HG02938 (cell line): ENCODE measurements around the gene GRID2.

ENCODE experiments used
- ATAC-seq: cut with Tn5 transposase; IDR thresholded peaks from one replicate; pipeline ENCODE4 v1.9.1; 2021; ENCODE audit warnings: mild to moderate bottlenecking, moderate library complexity; ENCODE audit not compliant: unreplicated experiment

The GRID2 gene

GRCh38 chr4:93179044-93179443 is 875.3 kb downstream of the GRID2 start:
- no peak for ATAC-seq

DNA sequence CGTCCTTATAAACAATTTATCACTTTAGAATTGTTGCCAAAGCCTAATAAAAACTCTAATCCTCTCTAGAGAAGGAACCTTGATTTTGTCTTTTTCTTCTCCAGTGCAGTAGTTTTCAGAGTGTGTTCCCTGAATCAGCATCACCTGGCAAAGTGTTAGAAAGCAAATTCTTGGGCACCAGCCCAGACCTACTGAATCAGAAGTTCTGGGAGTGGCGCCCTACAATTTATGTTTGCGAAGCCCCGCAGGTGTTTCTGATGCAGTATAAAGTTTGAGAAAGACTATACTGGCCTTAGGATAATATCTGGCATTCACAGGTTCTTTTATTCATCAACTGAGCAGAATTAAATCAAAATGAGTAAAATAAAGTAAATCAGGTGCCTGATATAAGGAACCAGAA is 879.0 kb downstream of the GRID2 start:
- no peak for ATAC-seq

GRCh38 chr4:93183576-93183975 is 879.8 kb downstream of the GRID2 start:
- no peak for ATAC-seq

DNA sequence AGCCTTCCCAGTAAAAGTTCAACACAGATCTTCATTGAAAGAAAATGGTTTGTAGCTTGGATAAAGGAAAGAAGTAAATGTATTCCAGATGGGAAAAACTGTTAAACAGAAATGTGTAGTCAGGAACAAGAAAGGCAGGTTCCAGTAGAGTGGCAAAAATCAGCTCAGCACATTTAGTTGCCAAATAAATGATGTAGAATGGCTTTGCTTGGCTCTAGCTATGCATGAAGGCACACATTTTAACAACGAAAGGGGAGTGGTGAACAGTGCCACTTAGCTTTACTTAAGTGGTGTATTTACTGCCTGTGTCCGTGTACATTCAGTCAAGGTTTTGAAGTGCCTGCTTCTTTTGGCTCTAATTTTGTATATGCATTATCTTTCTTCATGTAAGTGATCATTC is 880.3 kb downstream of the GRID2 start:
- no peak for ATAC-seq

- no peak for ATAC-seq
Measured at GRCh38 chr4:93186846-93187245, 883.1 kb downstream of the GRID2 start.

GRCh38 chr4:93187466-93187865 is 883.7 kb downstream of the GRID2 start:
- no peak for ATAC-seq

- ATAC-seq: no peak
Measured at GRCh38 chr4:93187892-93188291, 884.1 kb downstream of the GRID2 start.

GRCh38 chr4:93199492-93199891 is 895.7 kb downstream of the GRID2 start:
- no peak for ATAC-seq

- ATAC-seq: no peak
Measured at GRCh38 chr4:93201471-93202096, 897.8 kb downstream of the GRID2 start.

- no peak for ATAC-seq
Measured at GRCh38 chr4:93203708-93204107, 899.9 kb downstream of the GRID2 start.

DNA sequence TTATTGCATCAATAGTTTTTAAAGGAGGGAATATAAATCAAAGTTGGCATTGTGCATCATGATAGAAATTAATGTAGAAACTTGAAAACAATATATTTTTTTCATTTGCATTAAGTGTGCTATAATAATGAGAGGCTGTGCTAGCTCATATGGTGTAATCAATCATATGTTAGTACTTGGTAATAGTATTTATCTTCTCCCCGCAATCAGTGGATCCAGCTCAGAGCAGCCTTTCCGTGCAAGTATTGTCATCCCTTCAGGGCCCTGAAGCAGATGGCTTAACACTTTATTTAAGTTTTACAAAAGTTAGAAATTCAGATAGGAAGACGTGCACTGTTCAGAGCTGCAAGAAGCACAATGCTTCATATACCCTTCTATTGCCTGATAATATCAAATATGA is 908.5 kb downstream of the GRID2 start:
- ATAC-seq: no peak

DNA sequence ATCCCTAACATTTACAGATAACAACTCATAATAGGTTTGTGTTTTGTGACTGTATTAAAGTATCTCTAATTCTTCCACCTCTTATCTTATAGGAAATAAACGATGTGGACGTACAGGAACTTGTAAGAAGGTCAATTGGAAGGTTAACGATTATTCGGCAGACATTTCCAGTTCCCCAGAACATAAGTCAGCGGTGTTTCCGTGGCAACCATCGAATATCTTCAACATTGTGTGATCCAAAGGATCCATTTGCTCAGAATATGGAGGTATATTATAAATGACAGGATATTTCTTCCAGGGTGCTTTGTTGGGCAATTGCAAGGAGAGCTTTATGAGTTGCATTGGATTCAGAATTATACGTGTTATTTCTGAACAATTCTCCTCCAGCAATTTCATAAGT is 912.9 kb downstream of the GRID2 start:
- no peak for ATAC-seq

GRCh38 chr4:93217431-93217830 is 913.7 kb downstream of the GRID2 start:
- no peak for ATAC-seq

- ATAC-seq: no peak
Measured at GRCh38 chr4:93221771-93222170, 918.0 kb downstream of the GRID2 start.

DNA sequence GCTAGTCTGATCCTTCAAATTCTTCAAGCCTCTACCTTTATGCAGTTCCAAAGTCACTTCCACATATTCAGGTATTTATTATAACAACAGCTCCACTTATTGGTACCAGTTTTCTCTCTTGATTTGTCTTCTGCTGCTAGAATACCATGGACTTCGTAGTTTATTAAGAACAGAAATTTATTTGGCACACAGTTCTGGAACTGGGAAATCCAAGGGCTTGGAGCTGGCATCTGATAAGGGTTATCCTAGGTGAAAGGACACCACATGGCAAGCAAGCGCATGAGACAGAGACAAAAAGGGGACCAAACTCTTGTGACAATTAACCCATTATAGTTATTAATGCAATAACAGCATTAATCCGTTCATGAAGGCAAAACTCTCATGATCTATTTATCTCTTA is 924.3 kb downstream of the GRID2 start:
- ATAC-seq: no peak

- ATAC-seq: no peak
Measured at GRCh38 chr4:93232883-93233282, 929.1 kb downstream of the GRID2 start.

DNA sequence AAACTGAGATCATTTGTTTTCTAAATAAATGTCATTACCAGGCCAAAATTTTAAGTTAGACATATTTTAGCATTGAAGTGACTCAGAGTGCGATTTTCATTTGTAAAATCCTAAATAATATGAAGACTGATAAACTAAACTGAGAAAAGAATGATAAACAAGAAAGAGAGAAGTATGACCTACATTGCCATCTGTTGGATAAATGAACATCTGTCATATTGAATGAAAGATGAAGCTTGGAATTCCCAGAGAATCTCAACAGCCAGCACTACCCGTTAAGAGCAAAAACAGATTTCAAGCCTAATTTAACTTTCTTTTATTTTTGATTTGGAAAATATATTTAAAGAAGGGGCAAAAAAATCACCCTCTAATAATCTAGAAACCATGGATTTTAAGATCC is 933.8 kb downstream of the GRID2 start:
- no peak for ATAC-seq

DNA sequence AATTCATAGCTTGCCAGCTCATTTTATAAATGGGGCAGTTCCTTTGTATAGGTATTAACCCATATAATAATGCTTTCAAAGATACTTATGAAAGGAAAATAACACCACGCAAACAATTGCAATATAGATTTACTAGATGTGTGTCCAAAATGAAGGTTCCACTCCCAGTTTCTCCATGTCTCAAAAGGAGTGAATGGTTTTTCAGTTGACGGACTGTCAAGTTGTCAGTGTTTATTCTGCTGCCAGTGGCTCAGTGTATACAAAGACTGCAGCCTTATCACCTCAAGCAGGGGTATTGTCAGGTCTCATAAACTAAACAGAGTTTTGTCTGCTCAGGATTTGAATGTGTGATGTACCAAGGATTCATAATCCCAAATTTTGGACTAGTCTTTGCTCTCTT is 939.5 kb downstream of the GRID2 start:
- ATAC-seq: no peak

GRCh38 chr4:93261207-93261606 is 957.4 kb downstream of the GRID2 start:
- no peak for ATAC-seq

DNA sequence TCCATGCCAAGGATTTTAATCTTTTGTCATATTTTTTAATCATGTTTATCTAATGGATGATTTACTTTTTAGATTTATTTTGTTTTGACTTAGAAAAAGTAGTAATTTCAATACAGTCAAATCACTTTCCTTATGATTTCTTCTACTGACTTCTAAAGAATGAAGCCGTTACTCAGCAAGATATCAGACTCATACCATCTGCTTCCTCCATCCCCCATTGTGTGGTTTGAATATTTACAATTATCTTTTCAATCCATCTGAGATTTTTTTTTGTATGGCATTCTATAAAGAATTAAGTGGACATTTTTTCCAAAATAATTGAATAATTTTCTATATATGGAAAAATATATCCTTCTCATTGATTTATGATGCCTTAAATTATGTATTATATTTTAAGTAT is 959.4 kb downstream of the GRID2 start:
- no peak for ATAC-seq

DNA sequence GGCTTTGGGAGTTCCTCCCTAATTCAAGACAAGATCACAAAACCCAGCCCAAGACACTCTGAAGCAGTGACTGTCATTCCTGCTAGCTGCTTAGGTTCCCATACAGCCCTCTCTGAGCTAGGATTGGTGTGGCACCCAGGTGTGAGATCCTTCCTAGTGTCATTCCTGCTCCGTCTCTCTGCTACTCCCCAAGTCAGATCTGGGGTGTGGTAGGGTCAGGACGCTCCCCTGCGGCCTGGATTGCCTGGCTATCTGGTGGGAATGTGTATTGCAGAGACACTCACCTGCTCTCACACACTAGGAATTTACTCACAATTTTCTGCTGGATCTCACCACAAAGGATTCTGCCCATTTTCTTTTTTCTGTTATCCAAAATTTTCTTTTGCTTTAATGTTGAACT is 964.0 kb downstream of the GRID2 start:
- ATAC-seq: no peak

GRCh38 chr4:93285346-93285745 is 981.6 kb downstream of the GRID2 start:
- no peak for ATAC-seq

- ATAC-seq: no peak
Measured at GRCh38 chr4:93289241-93289640, 985.5 kb downstream of the GRID2 start.
